HG03378 (cell line): ENCODE measurements around the gene RPL18A.

Experiments
- ATAC-seq: cut with Tn5 transposase; IDR thresholded peaks from one replicate; pipeline ENCODE4 v1.9.1; 2021; ENCODE audit warnings: mild to moderate bottlenecking, moderate library complexity; ENCODE audit not compliant: unreplicated experiment

The RPL18A gene

DNA sequence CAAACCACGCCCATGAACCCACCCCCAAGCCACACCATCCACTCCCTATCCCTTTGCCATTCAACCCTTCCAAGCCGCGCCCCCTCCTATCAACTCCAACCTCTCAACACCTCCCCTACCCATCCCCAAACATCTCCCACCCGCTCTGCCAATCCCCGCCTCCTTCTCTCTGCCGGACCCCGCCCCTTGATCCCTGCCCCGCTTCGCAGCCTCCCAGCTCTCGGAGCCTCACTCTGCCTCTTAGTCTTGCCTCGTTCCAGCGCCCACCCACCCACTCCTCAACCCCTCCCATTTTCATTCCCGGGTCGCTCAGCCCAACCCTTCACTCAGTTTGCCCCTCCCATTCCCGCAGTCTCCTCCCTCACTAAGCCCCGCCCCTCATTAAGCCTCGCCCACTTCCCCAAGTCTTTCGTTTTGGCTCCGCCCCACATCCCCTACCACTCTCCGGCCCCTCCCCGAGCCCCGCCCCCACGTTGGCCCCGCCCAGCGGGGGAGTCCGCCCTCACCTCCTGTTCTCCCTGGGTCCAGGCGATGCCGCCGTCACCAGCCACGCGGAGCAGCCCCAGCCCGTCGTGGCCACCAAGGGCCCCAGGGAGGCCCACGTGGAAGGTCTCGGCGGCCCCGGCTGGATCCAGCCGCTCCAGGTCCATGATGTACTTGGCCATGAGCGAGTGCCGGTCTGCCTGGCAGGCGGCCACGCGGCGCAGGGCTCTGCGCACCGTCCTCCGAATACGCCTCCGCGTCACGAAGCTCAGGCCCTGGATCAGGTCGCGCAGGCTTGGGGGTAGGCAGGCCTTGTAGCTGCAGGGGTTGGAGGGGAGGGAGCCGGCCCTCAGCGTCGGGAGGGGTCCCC lies 17.7 kb upstream of the RPL18A start:
- ATAC-seq: no peak

- no peak for ATAC-seq
These were observed 16.9 kb upstream of the RPL18A start for GRCh38 chr19:17842663-17843291.

DNA sequence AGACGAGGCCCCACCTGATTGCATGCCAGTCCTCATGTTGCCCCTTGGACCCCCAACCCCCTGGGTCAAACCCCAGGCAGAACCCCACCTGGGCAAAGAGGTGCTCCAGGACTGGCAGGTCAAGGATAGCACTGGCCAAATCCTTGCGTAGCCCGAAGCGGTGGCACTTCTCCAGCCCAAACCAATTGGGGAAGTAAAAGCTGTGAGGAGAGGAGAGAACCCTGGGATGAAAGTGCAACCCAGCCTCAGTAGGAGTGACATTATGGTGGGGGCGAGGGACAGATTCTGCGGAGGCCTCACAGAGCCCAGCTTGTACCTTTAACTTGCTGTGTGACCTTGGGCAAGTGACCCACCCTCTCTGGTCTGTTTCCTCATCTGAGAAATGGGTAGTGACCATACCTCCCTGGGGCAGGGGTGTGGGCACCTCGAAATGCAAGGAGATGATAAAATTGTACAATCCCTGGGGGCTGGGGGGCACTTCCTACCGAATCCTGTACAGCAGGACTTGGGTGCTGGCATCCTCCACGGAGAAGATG lies 16.4 kb upstream of the RPL18A start:
- ATAC-seq: no peak

GRCh38 chr19:17843908-17844490 lies 15.7 kb upstream of the RPL18A start:
- no peak for ATAC-seq

DNA sequence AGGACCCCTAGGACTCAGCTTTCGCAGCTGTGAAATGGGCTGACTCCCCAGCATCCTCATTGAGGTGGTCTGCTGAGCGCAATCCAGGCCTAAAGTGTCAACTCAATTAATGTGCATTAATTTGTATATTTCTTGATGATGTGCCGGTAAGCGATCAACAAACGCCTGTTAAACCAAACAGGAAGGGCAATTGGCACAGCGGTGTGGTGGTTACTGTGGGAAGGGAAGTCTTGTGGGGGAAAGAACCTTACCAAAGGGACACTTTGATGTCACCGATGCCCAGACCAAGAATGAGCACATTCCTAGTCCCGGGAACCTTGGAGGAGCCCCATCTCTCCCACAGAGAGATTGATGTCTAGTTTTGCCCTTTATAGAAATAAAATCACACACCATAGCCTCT lies 13.6 kb upstream of the RPL18A start:
- no peak for ATAC-seq

- no peak for ATAC-seq
These were observed 12.0 kb upstream of the RPL18A start, which contains the start of gene JAK3 for GRCh38 chr19:17847538-17848366. Gene JAK3 (minus strand): TSS chr19:17847982. CDS start chr19:17844417, 3,565 bp downstream.

- ATAC-seq: no peak
These were observed 11.0 kb upstream of the RPL18A start for GRCh38 chr19:17848595-17849292.

- ATAC-seq: no peak
These were observed 5.6 kb upstream of the RPL18A start for GRCh38 chr19:17854061-17854460.

DNA sequence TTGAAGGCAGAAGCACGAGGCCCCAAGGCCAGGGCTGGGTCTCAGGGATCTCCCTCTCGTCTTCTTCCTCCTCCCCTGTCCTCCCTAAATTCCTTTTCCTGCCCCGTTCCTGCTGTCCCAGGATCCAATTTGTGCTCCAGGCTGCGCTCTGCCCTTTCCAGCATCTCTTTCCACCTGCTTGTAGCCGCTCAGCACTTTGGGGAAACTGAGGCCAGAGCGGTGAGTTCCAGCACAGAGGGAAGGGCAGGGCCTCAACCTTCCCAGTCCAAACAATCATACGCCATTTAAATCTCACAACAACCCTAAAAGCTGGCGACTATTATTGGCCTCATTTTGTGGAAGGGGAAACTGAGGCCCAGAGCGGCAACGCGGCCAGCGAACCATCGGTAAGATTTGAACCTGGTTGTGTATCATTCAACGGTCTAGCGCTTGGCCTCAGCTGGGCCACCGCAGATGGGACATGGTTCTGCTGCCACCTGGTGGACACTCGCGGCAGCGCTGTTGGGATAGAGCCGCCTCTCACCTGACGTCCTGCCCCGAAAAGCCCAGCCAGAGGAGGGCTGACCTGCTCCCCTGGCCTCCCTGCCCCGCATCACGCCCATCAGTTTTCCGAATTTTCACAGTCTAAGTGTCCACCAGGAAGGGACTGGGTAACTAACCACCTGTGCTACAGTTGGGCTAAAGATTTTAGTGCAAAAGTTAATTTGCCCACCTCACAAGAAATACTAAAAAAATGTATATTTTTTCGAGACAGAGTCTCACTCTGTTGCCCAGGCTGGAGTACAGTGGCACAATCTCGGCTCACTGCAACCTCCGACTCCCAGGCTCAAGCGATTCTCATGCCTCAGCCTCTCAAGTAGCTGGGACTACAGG lies 4.2 kb upstream of the RPL18A start:
- no peak for ATAC-seq

- ATAC-seq: no peak
These were observed 752 bp downstream of the RPL18A start for GRCh38 chr19:17860331-17860992.

GRCh38 chr19:17860993-17861360 lies 1.3 kb downstream of the RPL18A start:
- no peak for ATAC-seq

- ATAC-seq: no peak
These were observed 2.1 kb downstream of the RPL18A start for GRCh38 chr19:17861542-17862402.

DNA sequence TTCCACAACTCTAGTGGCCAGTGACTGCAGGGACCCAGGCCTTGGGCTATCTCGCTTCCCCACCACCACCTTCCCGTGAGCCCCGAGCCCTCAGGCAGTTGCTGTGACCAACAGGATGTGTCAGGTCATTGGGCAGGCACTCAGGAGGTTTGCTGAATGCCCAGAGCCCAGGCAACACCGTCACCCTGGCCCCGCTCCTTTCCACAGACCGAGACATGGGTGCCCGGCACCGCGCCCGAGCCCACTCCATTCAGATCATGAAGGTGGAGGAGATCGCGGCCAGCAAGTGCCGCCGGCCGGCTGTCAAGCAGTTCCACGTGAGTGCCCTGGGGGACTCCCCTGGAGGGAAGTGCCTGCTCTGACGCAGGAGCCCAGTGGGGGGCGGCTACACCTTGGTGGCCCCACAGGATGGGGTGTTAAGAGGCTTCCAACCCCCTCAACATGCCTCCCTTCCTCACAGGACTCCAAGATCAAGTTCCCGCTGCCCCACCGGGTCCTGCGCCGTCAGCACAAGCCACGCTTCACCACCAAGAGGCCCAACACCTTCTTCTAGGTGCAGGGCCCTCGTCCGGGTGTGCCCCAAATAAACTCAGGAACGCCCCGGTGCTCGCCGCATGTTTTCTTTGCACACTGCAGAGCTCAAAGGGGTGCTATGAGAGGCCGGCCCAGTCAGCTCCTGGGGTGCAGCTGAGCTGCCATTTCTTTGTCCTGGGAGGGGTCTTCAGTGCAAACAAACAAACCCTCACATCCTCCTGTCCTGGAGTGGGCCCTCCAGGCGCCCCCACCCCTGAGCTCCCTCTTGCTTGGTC lies 3.2 kb downstream of the RPL18A start:
- no peak for ATAC-seq

- no peak for ATAC-seq
These were observed 3.9 kb downstream of the RPL18A start for GRCh38 chr19:17863520-17864182.

DNA sequence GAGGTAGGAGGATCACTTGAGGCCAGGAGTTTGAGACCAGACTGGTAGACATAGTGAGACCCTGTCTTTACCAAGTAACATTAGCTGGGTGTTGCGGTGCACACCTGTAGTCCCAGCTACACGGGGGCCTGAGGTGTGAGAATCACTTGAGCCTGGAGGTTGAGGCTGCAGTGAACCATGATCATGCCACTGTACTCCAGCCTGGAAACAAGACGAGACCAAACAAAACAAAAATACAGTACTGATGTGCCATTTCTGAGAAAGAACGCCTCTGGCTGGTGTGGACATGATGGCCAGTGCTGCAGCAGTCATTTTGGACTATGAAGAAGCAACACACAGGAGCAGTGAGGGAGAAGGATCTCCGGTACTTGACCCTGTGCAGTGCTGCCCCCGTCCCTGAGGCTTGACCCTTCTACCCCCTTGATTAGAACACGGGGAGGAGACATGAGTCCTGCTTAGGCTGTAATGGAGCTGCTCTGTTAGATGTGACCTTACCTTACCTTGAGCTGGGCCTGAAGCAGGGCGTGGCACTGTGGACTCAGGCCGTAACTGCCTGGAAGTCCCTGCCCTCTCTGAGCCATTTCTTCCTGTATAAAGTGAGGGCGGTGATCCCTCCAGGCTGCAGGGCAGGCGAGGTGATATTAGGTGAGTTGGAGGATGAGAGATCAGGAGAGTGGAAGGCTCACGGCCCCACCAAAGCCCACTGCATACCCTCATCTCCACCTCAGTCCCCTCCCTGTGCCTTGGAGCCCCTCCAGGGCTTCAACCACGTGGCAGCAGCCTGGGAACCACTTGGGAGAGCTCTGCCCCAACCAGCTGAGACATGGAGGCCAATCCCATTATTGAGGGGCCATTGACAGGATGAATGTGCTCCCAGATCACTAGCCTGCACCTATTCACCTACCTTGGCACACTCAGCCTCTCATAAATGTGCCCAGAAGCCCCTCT lies 5.9 kb downstream of the RPL18A start:
- no peak for ATAC-seq
